GM18909 (cell line): ENCODE results near the gene NCSTN.
"Not testable (repeated sequence)": the region's sequence is repeated elsewhere in the genome, so short reads cannot be mapped to it uniquely, and the experiment has no call there.

Experiments used
- ATAC-seq: cut with Tn5 transposase; IDR thresholded peaks from one replicate; pipeline ENCODE4 v1.9.1; 2021; ENCODE audit warnings: mild to moderate bottlenecking; ENCODE audit not compliant: unreplicated experiment, poor library complexity

Gene NCSTN

GRCh38 chr1:160369087-160369486 lies 25.9 kb downstream of the NCSTN start:
- no peak for ATAC-seq

- ATAC-seq, result no peak
These were observed 27.6 kb downstream of the NCSTN start for GRCh38 chr1:160370561-160371345.

DNA sequence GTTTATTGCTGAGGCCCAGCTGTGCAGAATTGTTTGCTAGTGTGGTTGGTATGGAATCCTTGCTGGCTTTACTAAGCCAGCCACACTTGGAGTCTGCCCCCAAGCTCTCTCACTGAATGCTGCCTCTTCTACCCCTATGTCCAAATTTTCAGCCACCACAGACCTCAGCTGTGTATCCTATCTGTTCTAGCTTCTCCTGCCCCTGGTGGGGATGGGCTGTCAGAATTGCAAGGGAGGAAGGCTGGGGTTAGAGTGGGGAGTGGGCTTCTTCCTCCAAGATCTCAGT lies 28.1 kb downstream of the NCSTN start:
- no peak for ATAC-seq

DNA sequence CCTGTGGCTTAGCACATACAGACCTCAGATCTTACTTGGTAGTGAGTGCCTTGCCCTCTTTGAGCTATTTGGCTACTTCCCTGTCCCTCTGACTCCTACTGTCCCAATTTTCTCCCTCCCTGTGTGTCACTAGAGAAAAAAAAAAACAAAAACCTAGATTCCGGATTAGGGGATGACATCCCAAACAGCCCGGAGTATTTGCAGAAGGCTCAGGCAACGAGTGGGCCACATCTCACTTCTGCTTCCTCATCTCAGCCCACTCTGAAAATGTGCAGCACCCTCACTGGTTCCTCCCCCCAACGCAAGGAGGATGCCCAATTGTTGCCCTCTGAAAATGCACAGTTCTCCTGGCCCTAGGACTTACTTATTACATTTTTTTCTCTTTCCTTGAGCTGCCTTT lies 28.6 kb downstream of the NCSTN start:
- ATAC-seq, result no peak

- ATAC-seq, result no peak
These were observed 30.5 kb downstream of the NCSTN start for GRCh38 chr1:160373696-160374095.

DNA sequence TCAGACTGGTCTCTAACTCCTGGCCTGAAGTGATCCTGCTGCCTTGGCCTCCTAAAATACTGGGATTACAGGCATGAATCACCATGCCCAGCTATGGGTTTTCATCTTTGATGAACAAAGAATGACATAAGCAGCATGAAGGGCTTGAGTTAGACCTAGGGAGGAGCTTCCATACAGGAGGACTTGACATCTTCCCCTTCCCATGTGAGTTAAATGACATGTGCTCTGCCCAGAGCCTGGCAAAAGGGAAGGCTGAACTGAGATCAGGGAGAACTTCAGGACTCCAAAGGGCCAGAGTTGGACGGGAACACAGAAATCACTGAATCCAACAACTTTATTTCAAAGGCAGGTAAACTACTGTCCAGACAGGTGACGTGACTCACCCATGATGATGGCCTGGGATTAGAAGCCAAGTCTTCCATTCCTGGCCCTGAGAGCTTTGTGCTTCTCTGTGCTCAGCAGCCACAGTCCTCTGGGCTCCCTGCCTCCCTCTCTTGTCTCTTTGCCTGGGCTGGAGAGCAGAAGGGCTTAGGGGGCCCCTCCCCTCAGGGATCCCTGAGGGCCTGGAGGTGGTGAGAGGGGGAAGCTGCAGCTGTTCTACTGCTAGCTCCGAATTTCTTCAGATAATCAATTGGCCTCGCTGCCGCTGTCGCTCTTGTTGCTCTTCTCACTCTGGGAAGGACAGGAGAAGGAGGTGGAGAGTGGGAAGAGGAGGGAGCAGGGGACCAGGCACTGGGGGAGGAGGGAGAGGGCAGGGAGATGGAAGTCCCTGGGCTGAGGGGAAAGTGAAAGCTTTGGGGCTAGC lies 31.3 kb downstream of the NCSTN start:
- ATAC-seq, result no peak

DNA sequence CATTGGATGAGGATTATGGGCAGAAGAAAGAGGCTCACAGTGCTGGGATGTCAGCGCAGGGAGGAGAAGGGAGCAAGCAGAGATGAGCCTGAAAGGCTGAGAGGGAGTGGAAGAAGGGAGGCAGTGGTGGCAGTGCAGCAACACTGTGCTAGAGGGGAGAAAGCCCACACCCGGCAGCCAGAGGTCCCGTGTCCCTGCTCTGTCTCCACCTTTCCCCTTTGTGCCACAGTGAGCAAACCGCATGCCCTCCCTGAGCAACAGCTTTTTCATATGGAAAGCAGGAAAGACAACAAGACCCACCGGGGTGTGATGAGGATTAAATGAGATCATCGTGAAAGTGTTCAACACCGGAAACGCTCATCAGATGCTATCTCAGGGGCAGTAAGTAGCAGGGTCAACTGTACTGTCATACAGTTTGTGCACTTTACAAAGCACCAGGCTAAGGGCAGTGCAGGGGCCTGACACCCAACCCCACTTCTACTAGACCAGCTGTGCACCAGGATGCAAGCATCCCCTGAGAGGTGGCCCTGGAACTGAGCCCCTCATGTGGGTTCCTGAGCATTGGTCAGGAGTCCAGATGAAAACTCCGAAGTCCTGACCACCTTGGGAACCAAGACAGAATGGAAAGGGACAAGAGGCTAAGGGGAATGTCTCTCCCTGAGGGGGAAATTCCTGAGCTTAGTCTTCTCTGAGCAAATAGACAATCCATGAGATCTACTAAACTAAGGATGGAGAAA lies 32.8 kb downstream of the NCSTN start:
- peak; percentile 50 for ATAC-seq

DNA sequence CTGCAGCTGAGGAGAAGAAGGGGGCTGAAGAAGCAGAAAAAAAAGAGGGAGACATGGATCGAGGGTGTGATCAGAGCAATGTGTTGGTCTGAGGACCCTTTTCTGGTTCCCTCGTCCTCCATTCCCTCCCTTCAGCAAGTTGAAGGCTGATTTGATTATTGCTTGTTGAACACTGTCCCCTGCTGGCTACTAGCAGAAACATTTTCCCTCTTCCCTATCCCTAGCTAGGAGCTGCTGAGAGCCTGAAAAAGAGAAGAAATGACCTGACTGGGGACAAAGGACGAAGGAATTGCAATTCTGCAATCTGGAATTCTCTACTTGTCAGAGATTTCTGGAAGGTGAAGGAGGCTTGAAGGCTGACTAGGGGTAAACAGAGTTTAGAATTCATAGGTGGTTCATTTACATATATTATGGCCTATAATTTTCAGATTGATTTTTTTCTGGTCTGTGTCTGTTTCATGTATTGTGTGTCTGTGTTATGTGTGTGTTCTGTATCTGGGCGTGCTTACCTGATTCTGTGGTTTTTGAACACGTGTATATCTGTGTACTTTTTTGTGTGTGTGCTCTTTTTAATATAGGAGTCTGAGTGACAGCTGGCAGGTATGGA lies 33.4 kb downstream of the NCSTN start:
- peak; percentile 55 for ATAC-seq

- no peak for ATAC-seq
These were observed 34.5 kb downstream of the NCSTN start for GRCh38 chr1:160377585-160378206.

DNA sequence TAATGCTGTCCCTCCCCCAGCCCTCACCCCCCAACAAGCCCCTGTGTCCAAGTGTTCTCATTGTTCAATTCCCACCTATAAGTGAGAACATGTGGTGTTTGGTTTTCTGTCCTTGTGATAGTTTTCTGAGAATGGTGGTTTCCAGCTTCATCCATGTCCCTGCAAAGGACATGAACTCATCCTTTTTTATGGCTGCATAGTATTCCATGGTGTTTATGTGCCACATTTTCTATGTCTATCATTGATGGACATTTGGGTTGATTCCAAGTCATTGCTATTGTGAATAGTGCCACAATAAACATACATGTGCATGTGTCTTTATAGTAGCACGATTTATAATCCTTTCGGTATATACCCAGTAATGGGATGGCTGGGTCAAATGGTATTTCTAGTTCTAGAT lies 41.6 kb downstream of the NCSTN start:
- ATAC-seq, result not testable (repeated sequence)

DNA sequence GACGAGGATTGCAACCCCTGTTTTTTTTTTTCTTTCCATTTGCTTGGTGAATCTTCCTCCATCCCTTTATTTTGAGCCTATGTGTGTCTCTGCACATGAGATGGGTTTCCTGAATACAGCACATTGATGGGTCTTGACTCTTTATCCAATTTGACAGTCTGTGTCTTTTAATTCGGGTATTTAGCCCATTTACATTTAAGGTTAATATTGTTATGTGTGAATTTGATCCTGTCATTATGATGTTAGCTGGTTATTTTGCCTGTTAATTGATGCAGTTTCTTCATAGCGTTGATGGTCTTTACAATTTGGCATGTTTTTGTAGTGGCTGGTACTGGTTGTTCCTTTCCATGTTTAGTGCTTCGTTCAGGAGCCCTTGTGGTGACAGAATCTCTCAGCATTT lies 45.2 kb downstream of the NCSTN start:
- not testable (repeated sequence) for ATAC-seq

GRCh38 chr1:160394673-160395072 lies 51.5 kb downstream of the NCSTN start:
- no peak for ATAC-seq

DNA sequence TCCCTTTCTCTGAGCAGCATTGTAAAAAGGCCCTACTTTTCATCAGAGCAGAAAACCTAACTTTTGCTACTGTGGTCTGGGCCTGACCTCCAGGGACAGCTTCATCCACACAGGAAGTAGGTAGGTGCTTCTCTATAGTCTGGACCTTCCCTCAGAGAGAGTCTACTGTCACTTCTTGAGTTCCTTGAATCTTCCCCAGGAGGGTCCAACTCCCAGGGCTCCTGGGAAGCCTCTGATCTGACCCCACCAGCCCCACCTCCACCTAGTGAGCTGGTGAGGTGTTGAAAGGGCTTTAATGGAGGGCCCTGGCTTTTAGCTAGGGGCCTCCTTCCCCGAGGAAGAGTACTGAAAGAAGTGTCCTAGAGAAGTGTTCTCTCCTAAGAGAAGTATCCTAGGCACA lies 54.5 kb downstream of the NCSTN start:
- no peak for ATAC-seq

DNA sequence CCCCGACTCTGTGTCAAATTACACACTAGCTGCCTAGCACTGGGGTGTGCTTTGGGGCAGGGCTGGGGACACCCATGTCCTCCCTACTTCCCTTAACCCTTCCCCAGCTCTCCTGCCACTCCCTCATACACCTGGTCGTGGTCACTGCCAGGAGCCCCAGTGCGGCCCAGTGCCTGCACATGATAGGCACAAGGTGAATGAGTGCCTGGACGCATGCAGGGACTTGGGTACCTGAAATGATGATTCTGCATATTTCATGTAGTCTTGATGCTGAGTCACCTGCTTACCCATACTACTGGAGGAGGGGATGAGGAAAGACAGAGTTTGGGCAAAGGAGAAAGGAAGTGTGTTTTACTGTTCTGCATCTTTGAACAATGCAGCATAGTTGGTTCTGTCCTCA lies 55.6 kb downstream of the NCSTN start:
- ATAC-seq, result no peak

GRCh38 chr1:160399544-160400222 lies 56.5 kb downstream of the NCSTN start:
- ATAC-seq, result no peak

DNA sequence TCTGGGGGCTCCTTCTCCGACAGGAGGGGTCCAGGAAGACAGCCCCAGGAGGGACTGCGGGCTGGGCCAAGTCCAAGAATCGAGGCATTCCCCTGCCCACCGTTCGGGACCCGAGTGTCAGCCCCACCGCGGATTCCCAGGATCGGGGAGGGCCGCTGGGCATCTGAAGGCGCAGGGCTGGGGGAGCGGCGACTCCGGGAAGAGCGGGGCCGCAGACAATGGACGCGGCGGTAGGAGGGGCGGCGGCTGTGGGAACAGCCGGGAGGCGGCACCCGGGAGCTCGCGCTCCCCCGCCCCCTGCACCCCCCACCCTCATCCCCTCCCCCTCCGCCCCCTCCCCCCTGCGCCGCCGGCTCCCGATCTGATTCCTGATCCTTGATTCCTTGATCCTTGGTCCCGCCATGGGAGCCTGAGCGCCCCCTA lies 57.1 kb downstream of the NCSTN start, which contains the start of gene VANGL2:
Gene VANGL2 (plus strand): TSS at position 342 of the 423 bp plus-strand sequence. CDS start 15,274 bp downstream, outside the sequence.
- no peak for ATAC-seq

DNA sequence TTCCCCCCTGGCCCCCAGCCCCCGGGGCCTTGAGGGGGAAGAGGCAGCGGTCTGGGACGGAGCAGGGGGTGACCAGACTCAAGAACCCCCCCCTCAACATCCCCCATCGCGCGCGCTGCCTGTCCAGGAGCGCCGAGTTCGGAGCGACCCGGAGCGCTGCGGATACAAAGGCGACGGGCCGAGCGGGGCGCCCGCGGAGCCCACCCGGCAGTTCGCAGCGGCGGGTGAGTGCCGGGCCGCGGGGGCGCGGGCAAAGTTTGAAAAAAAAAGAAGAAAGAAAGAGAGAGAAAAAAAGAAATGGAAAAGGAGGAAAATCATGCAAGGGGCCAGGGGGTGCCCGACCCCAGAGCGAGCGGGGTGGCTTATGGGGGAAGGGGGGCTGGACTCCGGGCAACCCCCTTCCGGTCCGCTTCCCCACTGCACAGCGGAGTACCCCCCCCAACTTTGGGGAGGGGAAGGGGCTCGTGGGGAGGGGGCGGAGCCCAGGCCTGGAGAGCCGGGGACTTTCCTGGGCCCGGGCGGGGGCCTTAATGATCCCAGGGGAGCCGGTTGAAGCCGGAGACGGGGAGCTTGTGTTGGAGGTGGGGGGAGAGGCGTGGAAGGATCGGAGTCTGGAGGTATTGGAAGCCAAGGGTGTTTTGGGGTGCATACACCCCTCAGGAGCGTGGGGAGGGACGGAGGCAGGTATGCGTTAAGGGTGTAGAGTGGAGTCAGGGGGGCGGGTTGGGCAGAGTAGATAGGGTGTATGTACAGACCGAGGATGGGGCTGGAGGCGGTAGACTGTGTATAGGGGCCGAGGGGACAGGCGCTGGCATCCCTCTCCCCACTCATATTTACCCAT lies 57.7 kb downstream of the NCSTN start:
- no peak for ATAC-seq

GRCh38 chr1:160401487-160401805 lies 58.3 kb downstream of the NCSTN start:
- ATAC-seq, result no peak
